DMS153 treated with DMSO at 0.1 percent for 48 hours (cell line): ENCODE results near the gene MTERF4.

Experiments
- DNase-seq: peaks from one replicate; lab custom pipeline; 2025; ENCODE audit not compliant: unreplicated experiment; lab: John Stamatoyannopoulos, UW

The MTERF4 gene

DNA sequence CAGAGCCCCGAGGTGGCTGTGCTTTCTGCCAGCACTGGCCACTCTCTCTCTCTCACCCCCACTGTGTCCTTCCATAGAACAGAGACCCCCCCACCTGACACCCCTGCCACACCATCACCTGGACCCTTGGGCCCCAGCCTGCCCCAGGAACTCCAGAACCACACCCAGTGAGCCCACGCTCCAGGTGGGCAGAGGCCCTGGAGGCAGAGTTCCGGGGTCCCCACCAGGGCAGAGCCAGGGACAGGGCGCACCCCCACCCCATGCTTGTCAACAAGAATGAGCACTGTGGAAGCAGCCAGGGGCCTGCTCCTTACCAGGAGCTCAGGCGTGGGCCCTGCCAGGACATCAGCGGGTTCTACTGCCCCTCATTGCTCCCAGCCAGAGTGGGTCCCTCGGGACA, 32.6 kb upstream of the MTERF4 start:
- DNase-seq, result no peak

DNA sequence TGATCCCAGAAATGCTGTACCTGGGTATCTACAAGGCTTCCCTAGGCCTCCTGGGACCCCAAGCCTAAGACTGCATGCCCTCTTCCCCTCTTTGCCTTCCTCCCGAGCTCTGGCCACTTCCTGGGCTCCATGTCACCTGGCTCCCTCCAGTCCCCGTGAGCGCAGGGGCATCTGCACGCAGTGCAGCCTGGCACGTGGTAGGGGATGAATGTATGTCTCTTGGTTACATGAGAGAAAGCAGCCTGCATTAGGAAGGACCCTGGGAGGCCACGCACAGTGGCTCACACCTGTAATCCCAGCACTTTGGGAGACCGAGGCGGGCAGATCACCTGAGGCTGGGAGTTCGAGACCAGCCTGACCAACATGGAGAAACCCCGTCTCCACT, 31.3 kb upstream of the MTERF4 start:
- DNase-seq, result no peak

DNA sequence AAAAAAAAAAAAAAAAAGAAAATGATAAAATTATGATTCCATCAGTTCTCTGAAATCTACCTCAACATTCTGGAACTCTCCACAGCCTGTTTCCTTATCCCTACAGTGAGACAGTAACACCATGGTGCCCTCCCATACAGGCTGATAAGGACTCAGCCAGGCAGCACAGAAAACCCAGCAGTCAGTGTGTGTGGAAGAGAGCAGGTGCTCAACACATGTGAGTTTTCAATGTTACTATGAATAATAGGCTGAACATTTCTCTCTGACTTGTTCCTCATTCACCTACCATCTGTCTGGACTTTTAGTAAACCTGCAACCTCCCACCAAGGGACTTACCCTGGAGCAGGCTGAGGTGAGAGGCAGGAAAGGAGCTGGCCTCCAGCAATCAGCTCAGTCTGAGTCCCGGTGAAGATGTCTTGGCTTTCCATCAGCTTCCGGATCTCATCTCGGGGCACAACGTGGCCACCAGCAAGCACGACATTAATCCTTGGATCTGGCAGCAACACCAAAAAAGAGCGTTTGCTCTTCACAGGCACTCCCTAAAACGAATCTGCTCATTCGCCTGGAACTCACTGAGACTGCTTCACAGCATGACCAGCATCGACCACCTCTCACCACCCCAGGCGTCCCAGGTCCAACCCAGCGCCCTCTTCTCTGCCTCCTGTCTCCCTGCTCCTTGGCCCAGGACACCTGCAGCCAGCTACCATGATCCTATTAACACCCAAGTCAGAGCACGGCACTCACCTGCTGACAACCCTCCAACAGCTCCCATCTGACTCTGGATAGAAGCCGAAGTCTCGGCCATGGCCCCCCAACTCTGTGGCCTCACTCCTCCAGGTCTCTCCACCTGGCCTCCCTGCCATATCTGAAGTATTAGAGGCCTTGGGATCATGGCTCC, 30.7 kb upstream of the MTERF4 start:
- DNase-seq, result no peak

DNA sequence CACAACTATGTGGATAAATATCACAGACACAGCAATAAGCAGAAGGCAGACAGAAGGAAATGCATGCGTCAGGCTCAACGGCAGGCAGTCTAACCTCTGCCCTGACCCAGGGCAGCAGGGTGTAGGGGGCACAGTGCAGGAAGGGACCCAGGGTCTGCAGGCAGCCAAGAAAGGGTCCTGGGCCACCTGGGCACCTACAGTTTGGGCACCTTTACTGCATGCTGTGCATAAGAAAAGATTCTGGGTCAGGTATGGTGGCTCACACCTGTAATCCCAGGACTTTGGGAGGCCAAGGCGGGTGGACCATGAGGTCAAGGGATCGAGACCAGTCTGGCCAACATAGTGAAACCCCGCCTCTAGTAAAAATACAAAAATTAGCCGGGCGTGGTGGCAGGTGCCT, 29.4 kb upstream of the MTERF4 start:
- no peak for DNase-seq

DNA sequence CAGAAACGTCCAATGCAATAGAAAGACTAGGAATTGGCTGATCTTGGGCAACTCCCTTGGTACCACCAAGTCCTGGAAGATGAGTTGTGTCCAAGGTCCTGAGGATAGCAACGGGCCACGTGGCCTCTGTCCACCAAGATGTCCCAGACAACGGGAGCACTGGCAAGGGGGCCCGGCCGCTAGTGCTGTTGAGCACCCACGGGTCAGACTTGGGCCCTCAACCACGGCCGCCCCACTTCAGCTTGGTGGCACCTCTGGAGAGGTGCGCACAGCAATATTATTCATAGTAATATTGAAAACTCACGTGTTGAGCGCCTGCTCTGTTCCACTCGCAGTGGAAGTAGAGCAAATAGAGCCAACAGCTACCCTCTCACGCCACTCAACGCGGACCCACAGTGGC, 28.2 kb upstream of the MTERF4 start:
- DNase-seq, result no peak

DNA sequence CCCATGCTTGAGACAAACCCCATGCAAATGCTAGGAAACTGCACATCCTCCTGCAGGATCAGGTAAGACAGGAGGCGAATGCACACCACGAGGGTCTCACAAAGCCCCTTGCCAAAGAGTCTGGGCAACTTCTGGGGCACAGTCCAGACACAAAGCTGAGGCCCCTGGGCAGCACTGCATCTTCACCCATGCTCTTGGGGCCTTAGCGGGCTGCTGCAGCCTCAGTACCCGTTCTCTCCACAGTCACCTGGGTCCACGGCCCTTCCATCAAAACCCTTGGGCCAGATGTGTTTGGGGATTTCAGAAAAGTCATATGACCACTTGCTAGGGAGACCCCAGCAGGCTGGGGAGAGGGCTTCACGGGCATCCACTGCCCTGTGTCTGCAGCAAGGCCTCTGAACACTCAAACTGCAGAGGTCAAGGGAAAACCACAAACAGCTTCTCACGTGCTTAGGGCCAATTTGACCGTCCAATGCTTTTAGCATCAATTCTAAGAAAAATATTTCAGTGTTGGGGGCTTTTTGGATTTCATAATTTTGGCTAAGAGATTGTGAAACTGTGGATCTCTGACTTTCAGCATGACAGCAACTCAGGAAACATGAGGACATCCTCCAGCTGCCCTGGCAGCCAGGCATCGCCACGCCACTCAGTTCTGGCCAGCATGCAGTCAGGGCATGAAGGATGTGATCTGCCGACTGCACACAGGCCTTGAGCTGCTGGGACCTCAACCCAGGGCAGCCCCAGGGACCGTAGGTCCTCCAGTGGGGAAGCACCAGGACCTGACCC, 27.2 kb upstream of the MTERF4 start:
- DNase-seq, result no peak

DNA sequence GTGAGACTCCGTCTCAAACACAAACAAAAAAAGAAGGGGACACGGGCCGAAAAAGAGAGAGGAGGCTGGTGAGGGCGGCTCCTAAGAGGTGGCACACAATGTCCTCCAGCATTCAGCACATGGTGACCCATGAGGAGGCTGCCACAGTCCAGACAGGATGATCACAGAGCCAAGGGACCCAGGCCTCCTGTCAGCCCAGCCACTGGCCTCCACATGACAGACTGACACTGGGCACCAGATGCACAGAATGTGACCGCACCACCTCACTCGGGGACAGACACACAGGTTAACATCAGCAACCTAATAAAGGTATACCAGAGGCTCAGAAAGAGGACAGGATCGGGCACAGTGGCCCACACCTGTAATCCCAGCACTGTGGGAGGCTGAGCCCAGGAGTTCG, 26.2 kb upstream of the MTERF4 start:
- DNase-seq, result no peak

DNA sequence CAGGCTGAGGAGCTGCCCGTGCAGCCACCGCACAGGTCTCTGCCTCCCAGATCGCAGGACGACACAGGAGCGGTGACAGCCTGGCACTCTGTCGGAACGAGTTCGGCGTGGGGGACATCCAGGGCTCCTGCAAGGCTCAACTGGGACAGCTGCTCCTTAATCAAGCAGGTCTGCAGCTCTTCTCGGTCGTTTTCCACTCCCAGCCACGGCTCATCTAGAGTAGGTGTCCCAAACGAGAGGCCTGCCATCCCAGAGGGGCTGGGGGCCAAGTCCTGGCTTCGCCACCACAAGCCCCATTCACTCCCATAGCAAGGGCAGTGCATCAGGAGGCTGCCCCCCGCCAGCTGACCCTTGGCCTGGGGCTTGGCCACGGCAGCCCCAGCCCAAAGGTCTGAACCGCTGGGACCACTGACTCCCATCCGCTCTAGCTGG, 24.7 kb upstream of the MTERF4 start:
- DNase-seq, result no peak

DNA sequence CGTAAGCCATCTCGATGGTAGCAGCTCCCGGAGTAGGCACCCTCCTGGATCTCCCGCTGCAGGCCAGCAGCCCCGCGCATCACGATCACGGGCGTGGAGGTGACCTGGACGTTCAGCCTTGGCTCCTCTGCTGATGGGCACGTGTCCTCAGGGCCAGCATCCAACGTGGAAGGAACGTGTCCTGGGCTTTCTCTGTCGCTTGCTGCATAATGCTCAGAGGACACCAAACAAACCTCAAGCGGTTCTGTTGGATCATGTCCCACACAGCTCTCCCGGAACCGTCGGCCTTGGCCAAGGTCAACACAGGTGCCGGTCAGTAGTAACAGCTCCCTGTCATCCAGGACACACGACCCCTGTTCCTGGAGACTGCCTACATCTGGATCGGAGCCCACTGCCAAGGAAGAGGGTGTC, 24.1 kb upstream of the MTERF4 start:
- no peak for DNase-seq

DNA sequence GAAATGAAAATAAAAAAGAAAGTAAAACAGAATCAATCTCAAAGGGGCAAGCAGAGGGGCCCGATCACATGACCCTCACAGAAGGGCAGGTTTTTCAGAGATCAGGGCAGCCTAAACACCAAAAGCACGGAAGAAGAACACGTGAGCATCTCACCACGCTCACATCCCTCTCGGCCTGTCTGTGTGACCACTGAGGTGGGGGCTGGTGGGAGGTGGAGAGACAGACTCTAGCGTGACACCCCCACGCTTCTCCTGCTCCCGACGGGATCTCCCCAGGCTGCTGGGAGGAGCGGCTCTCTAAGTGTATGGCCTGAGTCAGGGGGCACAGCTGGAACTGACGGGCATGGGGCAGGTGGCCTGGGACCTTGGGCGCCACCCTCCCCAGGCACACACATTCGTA, 23.5 kb upstream of the MTERF4 start:
- DNase-seq, result no peak

DNA sequence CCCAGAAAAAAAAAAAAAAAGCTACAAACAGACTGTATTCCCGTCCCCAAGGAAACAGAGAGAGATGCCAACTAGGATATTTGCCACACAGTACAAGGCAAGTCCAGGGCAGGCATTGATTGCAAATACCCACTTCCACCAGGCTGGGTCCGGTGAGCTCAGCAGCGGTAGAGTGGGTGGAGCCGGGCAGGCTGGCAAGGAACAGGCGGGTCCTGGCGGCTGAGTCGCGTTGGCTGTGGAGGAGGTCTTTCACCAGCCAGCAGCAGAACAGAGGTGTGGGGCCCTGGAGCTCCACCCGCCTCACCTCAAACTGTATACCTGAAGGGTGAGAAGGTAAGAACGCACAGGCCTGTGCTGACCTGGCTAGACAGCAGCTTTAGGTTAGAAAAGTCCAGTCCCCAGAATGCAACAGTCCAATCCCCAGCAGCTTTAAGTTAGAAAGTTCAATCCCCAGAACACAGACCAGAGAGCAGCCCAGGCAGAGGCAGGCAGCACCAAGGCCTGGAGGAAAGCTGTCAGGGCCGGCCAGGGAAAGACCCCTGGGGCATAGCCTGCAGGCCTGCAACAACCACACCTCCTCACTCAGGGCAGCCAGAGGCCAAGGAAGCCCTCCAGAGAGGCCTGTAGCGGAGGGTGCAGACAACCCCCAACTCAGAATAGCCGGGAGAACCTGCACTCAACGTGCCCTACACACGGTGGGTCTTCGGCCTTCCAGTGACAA, 21.9 kb upstream of the MTERF4 start:
- no peak for DNase-seq

DNA sequence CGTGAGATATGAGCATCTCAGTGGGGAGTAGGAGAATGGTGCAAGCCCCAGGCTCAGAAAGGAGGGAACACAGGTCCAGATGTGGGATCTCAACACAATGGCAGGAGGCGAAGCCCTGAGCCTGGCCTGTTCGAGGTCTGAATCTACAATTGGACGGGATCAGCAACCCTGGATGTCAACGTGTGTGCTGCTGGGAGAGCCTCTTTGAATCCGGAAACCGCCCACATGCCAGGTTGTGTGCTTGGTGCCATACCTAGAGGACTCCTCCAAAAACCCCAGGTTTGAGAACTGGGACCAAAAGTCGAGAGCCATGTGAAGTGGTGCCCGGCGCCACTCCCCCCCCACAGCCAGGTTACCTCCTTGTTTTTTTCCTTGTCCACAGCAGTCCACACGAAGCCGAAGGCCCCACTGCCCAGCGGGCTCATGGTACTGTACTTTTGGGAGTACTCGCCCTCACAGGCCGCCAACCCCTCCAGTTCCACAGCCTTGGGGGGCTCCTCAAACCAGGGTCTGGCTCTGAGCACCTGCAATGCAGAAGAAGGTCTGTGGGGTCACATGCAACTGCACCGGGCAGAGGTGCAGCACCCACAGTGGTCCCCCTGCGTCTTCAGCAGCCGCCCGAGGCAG, 20.4 kb upstream of the MTERF4 start:
- no peak for DNase-seq

DNA sequence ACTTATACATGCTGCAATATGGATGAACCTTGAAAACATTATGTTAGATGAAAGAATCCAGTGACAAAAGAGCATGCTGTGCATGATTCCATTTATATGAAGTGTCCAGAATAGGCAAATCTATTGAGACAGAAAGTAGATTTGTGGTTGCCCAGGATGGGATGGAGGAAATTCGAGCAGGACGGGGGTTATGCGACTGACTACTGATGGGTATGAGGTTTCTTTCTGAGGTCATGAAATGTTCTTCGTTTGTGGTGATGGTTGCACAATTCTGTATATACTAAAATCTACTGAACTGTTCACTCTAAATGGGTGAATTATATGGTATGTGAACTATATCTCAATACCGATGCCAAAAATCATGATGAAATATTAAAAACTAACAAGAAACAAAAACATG, 18.9 kb upstream of the MTERF4 start:
- no peak for DNase-seq

DNA sequence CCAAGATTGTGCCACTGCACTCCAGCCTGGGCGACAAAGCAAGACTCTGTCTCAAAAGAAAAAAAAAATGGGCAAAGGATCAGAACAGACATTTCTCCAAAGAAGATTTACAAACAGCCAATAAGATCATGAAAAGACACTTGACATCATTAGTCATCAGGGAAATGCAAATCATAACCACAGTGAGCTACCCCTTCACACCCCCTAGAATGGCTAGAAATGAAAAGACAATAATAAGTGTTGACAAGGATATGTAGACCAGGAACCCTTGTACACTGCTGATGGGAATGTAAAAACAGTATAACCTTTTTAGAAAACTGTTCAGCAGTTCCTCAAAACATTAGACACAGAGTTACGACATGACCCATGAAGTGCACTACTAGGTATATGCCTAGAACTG, 18.4 kb upstream of the MTERF4 start:
- DNase-seq, result no peak

DNA sequence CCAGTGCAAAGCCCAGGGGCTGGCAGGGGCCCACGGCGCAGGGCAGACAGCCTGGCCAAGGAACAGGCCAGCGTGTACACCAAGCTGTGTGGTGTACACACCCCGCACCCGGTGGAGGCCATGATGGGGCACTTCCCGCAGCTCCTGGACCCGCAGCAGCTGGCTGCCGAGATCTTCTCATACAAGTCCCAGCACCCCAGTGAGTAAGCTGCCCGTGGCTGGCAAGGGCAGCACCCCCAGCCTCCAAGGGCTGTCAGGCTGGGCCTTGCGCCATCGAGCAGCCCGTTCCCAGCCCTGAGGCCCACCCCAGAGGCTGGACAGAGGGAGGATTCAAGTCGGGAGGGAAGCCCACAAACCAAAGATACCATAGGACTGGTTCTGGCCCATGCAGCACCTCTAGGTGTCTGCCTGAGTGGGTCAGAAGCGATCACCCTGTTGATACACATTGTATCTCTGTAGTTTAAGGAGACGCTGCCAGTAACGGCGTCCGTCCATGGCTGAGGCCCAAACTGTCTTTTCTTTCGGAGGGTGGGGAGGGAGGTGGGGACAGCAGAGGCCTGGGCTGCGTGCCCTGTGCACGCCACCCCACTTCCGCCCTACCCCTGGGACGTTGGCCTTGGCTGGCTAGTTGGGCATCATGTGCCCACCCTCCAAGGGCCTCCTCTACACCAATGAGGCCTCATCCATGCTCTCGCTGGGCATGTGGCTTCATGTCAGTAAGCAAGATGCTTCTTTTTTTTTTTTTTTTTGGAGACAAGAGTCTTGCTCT, 16.8 kb upstream of the MTERF4 start:
- DNase-seq, result no peak

DNA sequence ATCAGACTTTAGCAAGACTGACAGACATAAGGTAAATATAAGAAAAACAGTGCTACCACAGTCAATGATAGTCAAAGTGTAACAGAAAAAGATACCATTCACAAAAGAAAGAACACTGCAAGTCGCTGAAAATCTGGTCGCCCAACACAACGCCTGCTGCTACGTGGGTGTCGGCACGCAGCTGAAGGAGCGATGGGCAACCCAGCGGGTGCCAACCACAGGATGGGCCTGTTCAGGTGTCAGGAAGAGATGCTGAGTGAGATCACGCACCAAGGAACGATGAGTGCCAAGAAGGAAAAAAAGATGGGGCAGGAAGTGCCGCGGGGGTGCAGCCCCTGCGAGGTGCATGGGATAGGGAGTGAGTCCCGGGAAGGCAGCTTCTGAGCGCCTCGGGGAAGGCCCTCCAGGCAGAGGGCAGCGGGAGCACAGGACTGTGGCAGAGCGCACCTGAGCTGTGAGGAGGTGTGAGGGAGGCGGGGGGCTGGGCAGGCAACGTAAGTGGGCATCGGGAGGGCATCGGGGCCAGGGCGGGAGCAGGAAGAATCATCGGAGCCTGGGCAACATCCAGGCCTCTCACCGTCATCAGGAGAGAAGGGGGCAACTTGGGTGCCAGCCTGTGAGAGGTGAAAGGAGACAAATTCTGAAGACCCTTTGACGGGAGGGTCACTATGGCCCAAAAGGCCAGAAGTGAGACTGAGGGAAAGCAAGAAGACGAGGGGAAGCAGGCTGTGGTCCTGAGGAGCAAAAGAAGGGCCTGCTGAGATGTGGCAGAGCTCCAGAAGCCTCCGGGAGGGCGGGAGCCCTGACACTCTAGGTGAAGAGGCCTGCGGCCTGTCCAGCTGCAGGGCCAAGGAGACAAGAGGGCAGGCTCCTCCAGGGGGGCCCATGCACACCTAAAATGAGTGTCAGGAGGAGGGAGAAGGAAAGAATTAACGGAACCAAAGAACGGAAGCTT, 14.8 kb upstream of the MTERF4 start:
- DNase-seq, result no peak

DNA sequence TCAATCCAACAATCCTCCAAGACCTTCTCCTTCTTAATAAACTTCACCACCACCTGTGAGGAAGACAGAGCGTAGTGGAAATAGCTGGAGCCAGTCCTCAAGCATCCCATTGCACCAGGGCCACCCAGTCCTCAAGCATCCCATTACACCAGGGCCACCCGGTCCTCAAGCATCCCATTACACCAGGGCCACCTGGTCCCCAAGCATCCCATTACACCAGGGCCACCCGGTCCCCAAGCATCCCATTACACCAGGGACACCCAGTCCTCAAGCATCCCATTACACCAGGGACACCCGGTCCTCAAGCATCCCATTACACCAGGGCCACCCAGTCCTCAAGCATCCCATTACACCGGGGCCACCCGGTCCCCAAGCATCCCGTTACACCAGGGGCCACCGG, 13.3 kb upstream of the MTERF4 start:
- no peak for DNase-seq

DNA sequence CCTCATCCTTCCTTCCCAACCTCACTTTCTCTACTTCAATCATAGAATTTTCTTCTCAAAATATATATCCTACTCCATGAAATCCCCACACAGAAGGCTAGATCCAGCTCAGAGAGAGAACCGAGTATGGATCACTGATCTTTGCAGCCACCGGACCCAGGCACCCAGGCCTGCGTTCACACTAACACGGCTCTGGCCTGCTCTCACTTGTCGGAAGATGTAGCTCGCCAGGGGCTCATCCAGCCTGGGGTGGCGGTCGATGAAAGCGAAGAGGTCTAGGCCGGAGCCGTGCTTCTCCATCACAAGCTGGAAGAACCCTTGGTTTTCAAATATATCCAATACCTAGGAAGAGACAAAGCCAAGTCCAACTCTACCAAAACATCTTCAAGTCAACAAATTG, 12.7 kb upstream of the MTERF4 start:
- no peak for DNase-seq

DNA sequence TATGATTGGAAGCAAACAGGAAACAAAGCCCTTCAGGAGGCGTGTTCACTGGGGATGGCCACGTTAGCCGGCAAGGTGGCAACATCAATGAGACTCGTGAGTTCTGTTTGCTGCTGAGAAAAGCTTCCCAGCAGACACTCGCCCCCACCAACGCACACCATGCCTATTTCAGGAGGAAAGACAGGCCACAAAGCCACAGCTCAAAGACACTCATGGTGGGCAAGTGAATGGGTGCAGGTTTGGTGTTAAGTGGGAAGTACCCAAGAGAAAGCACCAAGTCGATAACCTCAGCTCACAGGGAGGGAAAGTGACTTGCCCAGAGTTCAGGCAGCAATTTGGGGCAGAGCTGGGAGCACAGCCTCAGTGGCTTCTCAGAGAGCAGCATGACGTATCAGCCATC, 10.5 kb upstream of the MTERF4 start:
- no peak for DNase-seq
